Stimulated activated CD8-positive, alpha-beta memory T cell treated with anti-CD3 and anti-CD28 coated beads, Interleukin-2, amount 100 ng/mL, for 48 hours (primary cell): Measurements from ENCODE around the gene DEPDC5.

Source experiments
- DNase-seq, 2 donors: peaks; one replicate each; pipeline ENCODE4 v3.0.0-alpha.2; 2020; ENCODE audit warnings: low read depth in 2 of 2

The DEPDC5 gene

GRCh38 chr22:31852691-31853421 lies 99.0 kb downstream of the DEPDC5 start:
- no peak for DNase-seq

DNA sequence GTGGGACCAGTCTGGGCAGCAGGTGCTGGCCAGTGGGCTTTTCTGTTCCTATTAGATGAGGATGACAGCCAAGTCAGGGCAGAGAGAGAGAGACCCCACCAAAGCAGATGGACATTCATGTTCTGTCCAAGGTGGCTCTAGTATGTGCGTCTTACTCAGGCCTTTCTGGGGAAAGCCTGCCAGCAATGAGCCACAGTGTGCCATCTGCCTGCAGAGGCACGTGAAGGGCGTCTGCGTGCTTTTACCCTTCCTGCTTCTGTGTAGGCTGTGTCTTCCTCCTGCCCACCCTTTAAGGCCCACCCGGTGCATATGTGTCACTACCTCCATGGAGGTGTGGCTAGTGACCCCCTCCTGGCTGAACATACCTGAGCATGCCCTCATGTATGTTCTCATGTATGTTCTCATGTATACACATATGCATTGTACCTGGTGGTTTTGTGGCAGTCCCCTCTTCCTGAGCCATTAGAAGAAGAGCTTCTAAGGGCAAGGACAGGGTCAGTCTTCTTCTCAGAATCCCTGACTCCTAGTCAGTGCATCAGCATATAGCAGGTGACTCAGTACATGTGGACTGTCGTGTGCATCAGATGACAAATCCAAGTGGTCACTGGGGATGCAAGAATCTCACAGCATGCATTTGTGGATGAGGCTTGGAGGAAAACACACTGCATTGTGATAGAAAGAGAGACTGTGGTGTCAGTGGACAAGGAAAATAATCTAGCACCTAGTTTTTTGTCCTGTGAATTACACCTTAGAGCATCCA lies 100.1 kb downstream of the DEPDC5 start:
- no peak for DNase-seq

DNA sequence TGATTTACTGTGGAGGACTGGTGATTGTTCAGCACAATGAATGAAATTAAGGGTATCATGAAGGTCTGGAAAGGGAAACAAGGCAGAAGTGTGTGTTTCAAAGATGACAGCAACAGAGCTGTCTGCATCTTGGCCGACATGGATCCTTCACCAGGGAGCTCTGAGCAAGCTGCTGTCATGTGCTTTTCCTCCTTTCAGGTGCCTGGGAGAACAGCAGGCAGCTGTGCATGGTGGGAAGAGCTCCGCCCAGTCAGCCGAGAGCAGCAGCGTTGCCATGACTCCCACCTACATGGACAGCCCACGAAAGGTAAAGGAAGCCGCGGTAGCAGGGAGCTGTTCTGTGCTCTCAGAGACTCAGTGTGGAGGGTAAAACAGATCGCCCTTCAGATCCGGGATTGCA lies 103.4 kb downstream of the DEPDC5 start:
- DNase-seq: no peak

GRCh38 chr22:31861226-31861840 lies 107.5 kb downstream of the DEPDC5 start:
- DNase-seq: peak in 1 of 2 donors; percentile 16

GRCh38 chr22:31866918-31867317 lies 113.1 kb downstream of the DEPDC5 start:
- DNase-seq: no peak

- no peak for DNase-seq
Measured at GRCh38 chr22:31867386-31868153, 113.8 kb downstream of the DEPDC5 start.

- no peak for DNase-seq
Measured at GRCh38 chr22:31869739-31870138, 115.9 kb downstream of the DEPDC5 start.

DNA sequence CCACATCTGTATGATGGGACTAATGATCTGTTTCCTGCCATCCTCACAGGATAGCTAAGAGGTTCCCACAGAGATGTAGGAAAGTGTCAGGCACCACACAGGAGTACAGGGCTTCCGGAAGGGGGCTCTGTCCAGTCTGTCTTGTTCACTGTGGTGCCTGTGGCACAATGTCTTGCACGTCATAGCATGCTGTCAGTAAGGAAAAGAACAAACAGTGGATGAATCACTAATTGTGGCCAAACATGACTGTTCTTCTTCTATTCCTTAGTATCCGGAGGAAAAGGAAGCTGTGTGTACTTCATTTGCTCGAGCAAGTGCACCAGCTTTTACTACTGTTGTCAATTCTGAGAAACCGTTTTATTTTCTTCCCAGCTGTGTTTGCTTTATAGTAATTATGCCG lies 117.1 kb downstream of the DEPDC5 start:
- DNase-seq: no peak

GRCh38 chr22:31871480-31871879 lies 117.7 kb downstream of the DEPDC5 start:
- DNase-seq: no peak

GRCh38 chr22:31872209-31872608 lies 118.4 kb downstream of the DEPDC5 start:
- DNase-seq: no peak

GRCh38 chr22:31874821-31875220 lies 121.0 kb downstream of the DEPDC5 start:
- DNase-seq: no peak

- no peak for DNase-seq
Measured at GRCh38 chr22:31876156-31876920, 122.5 kb downstream of the DEPDC5 start.

GRCh38 chr22:31879585-31879984 lies 125.8 kb downstream of the DEPDC5 start:
- DNase-seq: no peak

GRCh38 chr22:31881200-31881599 lies 127.4 kb downstream of the DEPDC5 start:
- DNase-seq: no peak

- DNase-seq: no peak
Measured at GRCh38 chr22:31881865-31882264, 128.0 kb downstream of the DEPDC5 start.

GRCh38 chr22:31882971-31883370 lies 129.2 kb downstream of the DEPDC5 start:
- DNase-seq: no peak

DNA sequence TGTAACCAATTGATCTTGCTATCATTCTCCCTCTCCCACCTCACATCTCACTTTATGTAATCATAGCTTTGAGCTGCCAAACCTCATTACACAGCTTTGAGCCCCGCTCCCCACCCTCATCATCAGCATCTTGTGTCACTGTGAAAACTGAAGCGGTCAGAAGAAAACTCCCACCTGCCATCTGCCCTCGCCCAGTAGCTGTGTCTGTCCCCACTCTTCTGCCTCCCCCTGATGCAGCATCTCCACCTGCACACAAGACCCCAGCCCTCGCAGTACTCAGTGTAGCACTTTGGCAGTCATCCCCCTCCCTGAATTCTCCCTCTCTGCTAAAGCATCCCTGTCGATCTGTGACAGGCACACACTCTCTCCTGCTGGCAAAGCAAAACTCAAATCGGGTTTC lies 130.2 kb downstream of the DEPDC5 start:
- no peak for DNase-seq

GRCh38 chr22:31891366-31892079 lies 137.7 kb downstream of the DEPDC5 start:
- DNase-seq: no peak

DNA sequence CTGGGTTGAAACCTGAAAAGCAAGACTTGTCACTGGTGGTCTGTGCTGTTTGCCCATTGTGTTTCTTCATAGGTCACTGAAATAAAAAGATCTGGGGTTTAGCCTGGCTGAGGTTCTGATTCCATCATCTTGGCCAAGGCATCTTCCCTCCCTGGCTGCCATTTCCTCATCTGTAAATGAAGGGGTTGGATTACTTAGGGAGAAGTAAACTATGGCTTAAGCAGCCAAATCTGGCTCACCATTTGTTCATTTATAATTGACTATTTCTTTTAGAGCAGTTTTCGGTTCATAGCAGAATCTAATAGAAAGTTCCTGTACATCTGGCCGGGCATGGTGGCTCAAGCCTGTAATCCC lies 138.2 kb downstream of the DEPDC5 start:
- DNase-seq: no peak

GRCh38 chr22:31893460-31893859 lies 139.6 kb downstream of the DEPDC5 start:
- DNase-seq: no peak
